Head of caudate nucleus (tissue), 42 donors: ENCODE data around the gene SIGLEC8.
A peak's percentile ranks its signal among the peaks of the same experiment; 100 is the strongest.
"Not testable (repeated sequence)": the region's sequence is repeated elsewhere in the genome, so short reads cannot be mapped to it uniquely, and the experiment has no call there.

Experiments used
- DNase-seq, 42 donors: peaks; one replicate each; pipeline versions ENCODE4 v3.0.0 to v3.0.0-alpha.2; 2020 to 2021; ENCODE audit warnings: mixed read lengths in 7 of 42
- intact Hi-C: fragments of 100-400 bp; cut with DNase I; formaldehyde crosslinking; loops from one replicate; pipeline ENCODE4 v1.15.0; 2022

The SIGLEC8 gene

DNA sequence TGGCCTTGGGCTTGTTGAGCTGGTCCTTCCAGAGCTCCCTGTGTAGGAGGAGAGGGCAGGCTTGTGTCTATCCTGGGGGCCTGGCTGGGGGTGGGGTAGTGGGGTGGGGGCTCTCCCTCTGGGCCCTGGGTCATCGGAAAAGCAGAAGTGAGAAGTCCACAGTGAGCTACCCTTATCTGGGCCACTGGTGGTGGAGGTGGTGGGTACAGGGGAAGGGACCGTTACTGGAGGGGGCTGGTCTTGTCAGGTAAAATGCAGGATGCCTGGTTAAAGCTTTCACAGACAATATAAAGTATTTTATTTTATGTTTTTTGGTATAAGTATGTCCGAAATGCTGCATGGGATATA is 40.5 kb downstream of the SIGLEC8 start:
- DNase-seq, result no peak
- intact Hi-C loops, result no loop called here

DNA sequence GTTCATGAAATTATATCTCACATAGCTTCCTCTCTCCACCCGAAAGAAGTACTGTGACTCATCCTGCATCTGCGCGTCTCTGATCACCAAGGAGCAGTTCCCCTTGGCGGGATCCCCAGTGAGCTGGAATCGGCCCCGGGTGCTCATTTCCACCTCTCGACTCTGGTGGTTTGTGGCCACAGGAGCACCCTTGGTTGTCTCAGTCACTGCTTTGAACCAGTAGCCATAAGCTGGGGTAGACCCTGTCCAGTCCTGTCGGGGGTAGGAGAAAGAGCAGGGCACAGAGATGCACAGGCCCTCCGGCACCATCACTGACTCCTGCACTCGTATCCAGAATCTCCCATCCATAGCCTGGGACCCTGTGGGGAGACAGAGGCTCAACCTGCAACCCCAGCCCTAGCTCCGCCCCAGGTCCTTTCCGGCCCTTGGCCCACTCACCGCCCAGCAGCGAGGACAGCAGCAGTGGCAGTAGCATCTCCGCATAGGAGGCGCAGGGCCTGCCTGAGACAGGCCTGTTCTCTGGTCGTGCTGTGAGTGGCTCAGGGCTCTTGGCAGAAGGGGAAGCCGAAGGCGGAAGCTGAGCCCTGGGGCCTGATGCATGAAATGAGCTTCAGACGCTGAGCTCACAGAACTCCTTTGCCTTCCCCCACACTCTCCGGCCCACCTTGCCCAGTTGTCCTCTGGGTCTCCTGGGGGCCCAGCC is 41.0 kb downstream of the SIGLEC8 start, which contains the start of gene SIGLEC10:
TSS of gene SIGLEC10 (minus strand) at position 536 of the 703 bp plus-strand sequence. CDS start at position 475, 61 bp downstream.
- peak in 34 of 42 donors; percentile 11 to 67 (median 40) for DNase-seq
- intact Hi-C loops, result no loop called here

DNA sequence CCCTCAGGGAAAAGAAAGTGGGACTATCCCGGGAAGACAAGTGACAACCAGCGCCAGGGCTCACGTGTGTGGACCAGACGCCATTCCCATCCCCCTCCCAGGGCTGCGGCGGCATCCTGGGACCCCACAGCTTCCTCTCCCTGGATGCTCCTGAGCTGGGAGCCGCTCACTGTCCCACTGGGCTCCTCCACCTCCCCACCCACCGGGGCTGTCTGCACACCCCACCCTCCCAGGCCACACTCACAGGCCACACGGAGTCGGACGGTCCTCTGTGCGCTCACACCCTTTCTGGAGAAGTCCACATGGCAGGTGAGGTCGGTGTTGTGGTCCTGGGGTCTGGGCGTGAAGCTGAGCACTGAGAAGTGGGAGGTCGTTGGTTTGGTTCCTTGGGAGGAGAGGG is 41.8 kb downstream of the SIGLEC8 start:
- intact Hi-C loops, DNase-seq: not testable (repeated sequence)

DNA sequence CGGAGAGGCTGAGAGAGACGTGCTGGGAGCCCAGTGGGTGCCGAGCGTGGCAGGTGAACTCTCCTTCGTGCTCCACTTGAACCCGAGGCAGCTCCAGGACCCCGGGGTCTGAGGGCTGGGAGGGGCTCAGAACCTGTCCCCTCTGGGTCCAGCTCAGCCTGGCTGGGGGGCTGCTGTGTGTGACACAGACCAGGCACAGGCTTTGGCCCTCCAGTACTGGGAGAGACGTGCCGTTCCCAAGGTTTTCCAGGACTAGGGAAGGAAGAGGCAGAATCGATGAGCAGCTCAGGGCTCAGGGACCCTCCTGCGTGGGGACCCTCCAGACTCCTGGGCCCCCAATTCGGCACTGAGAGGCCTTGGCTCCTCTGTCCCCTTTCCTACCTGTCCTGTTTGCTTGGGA is 43.1 kb downstream of the SIGLEC8 start:
- intact Hi-C loops, result no loop called here
- DNase-seq, result no peak

DNA sequence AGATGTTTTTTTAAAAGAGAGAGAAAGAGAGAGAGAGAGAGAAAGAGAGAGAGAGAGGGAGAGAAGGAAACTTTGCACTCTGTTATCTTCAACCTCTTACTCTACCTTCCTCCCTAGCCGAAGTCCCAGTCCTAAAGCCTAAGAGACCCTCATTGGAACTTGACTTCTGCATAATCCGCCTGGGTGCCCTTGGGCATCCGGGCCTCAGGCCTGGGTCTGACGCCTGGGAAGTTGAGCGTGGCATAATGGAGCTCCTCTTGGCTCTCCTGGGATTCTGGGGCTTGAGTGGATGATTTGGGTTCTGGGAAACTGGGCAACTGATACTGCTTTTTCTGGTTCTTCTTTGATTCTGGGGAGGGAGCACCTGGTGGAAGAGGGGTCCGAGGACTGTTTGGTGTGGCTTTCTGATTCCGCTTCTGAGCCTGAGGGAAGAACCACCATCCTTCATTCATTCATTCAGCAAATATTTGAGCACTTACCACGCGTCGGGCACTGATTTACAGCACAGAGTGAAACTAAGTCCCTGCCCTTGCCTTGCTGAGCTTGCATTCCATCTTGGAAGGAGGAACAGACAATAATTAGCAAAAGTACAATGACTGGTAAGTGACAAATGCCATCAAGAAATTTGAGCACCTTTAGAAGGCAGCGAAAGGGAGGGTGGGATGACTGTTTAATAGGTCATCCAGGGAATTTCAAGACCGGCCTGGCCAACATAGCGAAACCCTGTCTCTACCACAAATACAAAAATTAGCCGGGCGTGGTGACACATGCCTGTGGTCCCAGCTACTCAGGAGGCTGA is 47.1 kb downstream of the SIGLEC8 start:
- DNase-seq, result no peak
- intact Hi-C loops, result no loop called here

DNA sequence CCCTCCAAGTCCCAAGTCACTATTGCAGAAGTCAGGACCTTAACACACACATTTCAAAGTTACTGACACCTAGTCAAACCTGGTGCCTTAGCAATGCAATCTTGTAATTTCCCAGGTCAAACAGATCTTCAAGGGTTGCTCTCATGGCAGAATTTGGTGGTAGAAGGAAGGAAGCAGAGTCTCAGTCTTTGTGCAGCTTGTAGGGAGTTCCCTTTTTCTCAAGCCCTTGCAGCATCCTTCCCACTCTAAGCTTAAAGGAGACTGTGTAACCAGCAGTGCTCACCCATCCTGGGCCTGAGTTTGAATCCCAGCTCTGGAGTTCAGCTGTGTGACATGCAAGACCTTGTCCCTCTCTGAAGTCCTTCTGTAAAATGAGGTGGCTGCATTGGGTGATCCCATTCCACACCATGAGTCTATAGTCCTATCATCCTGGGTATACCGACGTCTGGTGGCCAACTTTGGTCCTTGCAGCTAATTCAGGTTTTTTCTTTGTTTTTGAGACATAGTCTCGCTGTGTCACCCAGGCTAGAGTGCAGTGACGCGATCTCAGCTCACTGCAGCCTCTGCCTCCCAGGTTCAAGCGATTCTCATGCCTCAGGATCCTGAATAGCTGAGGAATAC is 50.6 kb downstream of the SIGLEC8 start:
- DNase-seq, result peak in 1 of 42 donors; percentile 17
- intact Hi-C loops, result no loop called here

DNA sequence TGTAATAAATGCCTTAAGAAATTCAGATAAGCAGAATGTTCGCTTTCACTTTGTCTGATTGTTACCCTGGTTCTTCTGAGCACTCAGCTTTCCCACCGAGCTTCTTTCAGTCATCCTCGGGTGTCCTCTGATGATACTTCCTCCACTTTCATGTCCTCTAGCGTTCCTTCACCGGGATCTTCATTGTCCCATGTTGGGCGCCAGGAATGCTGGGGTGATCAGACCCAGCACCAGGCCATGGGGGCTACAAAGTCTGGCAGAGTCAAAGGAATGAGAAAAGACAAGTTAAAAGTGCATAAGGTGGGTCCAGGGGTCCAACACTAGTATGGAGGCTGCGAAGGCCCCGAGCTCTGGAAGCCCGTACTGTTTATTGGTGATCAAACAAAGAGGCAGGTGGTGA is 56.1 kb downstream of the SIGLEC8 start:
- intact Hi-C loops, result no loop called here
- no peak for DNase-seq
